SH-SY5Y (cell line): Measurements from ENCODE around the gene MIP.

Experiments used
- GATA2 ChIP-seq: IDR thresholded peaks from 2 replicates; pipeline ENCODE4 v1.6.1; 2011; ENCODE audit warnings: mild to moderate bottlenecking, low read depth, low read length
- GATA3 ChIP-seq: IDR thresholded peaks from 2 replicates; pipeline ENCODE4 v1.6.1; 2011; ENCODE audit warnings: low read depth, mild to moderate bottlenecking, low read length, moderate library complexity

DNA sequence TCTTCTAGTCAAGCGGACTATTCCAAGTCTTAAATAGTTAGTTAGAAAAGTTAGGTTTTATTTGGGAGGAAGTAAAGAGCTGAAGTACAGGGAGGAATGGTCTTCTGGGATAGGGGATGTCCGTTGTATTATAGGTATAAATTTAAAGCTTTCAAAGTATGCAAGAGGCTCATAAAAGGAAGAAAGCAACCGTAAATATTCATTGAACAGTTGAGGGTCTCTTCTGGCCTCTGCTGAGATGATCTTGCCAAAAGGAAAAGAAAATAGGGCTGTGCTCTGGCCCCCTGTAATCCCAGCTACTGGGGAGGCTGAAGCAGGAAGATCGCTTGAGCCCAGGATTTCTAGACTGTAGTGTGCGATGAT is 4.9 kb downstream of the MIP start:
- TF ChIP-seq GATA2 (no peak), GATA3 (no peak)
